HG03159 (cell line): Measurements from ENCODE around the gene CORO2B.
"Not testable (repeated sequence)": the region's sequence is repeated elsewhere in the genome, so short reads cannot be mapped to it uniquely, and the experiment has no call there.

ENCODE experiments used
- ATAC-seq: cut with Tn5 transposase; IDR thresholded peaks from one replicate; pipeline ENCODE4 v1.9.1; 2021; ENCODE audit warnings: mild to moderate bottlenecking, moderate library complexity; ENCODE audit not compliant: unreplicated experiment

CORO2B gene

GRCh38 chr15:68718468-68718867, 139.7 kb downstream of the CORO2B start:
- ATAC-seq: no peak

- ATAC-seq: no peak
Measured at GRCh38 chr15:68719051-68719450, 140.3 kb downstream of the CORO2B start.

GRCh38 chr15:68719672-68720071, 140.9 kb downstream of the CORO2B start:
- no peak for ATAC-seq

- no peak for ATAC-seq
Measured at GRCh38 chr15:68721886-68722285, 143.1 kb downstream of the CORO2B start.

GRCh38 chr15:68725736-68726135, 146.9 kb downstream of the CORO2B start:
- no peak for ATAC-seq

GRCh38 chr15:68726246-68726645, 147.5 kb downstream of the CORO2B start:
- no peak for ATAC-seq

GRCh38 chr15:68729789-68730411, 151.1 kb downstream of the CORO2B start:
- ATAC-seq: no peak

GRCh38 chr15:68730471-68730919, 151.7 kb downstream of the CORO2B start:
- ATAC-seq: no peak

- ATAC-seq: no peak
Measured at GRCh38 chr15:68730976-68731897, 152.4 kb downstream of the CORO2B start.

GRCh38 chr15:68732451-68732850, 153.7 kb downstream of the CORO2B start:
- ATAC-seq: no peak

GRCh38 chr15:68733666-68734065, 154.9 kb downstream of the CORO2B start:
- ATAC-seq: no peak

GRCh38 chr15:68734352-68734751, 155.6 kb downstream of the CORO2B start:
- ATAC-seq: no peak

- ATAC-seq: no peak
Measured at GRCh38 chr15:68734881-68735280, 156.1 kb downstream of the CORO2B start.

- no peak for ATAC-seq
Measured at GRCh38 chr15:68735610-68736009, 156.8 kb downstream of the CORO2B start.

GRCh38 chr15:68739390-68740080, 160.7 kb downstream of the CORO2B start:
- ATAC-seq: no peak

- ATAC-seq: no peak
Measured at GRCh38 chr15:68743256-68743655, 164.5 kb downstream of the CORO2B start.

GRCh38 chr15:68749365-68749764, 170.6 kb downstream of the CORO2B start:
- ATAC-seq: no peak

GRCh38 chr15:68749793-68750192, 171.0 kb downstream of the CORO2B start:
- ATAC-seq: no peak

GRCh38 chr15:68751622-68752021, 172.8 kb downstream of the CORO2B start:
- ATAC-seq: no peak

- ATAC-seq: no peak
Measured at GRCh38 chr15:68755731-68756130, 176.9 kb downstream of the CORO2B start.

GRCh38 chr15:68759982-68760579, 181.3 kb downstream of the CORO2B start:
- ATAC-seq: not testable (repeated sequence)
